ENCODE measurements around the gene GP1BA.
A peak's percentile ranks its signal among the peaks of the same experiment; 100 is the strongest.

GP1BA gene

GRCh38 chr17:4931963-4932362 is at the start of gene GP1BA:
Gene GP1BA, plus strand, starts transcription at chr17:4932277. Its CDS starts 328 bp downstream, at chr17:4932605.
- H3K4me3 ChIP-seq (ENCODE audit: low read depth, low read length), result peak within 1 kb of the TSS; percentile 20; the same call in 1 of the 2 replicates
- no peak for TF ChIP-seq CTCF (IDR thresholded peaks at IDR 0.05; ENCODE audit: insufficient read depth, low read depth, low read length, missing control alignments)
- peak; percentile 57 for DNase-seq (ENCODE audit: low read depth)

GRCh38 chr17:4884489-4884888 is 47.6 kb upstream of the GP1BA start:
- no peak for TF ChIP-seq CTCF (IDR thresholded peaks at IDR 0.05; ENCODE audit: insufficient read depth, low read depth, low read length, missing control alignments)
- no peak for DNase-seq (ENCODE audit: low read depth)
- no peak overlapping the region for H3K4me3 ChIP-seq (ENCODE audit: low read depth, low read length)

GRCh38 chr17:4886830-4887229 is 45.2 kb upstream of the GP1BA start:
- H3K4me3 ChIP-seq (ENCODE audit: low read depth, low read length), result no peak overlapping the region
- no peak for TF ChIP-seq CTCF (IDR thresholded peaks at IDR 0.05; ENCODE audit: insufficient read depth, low read depth, low read length, missing control alignments)
- no peak for DNase-seq (ENCODE audit: low read depth)

GRCh38 chr17:4887581-4887980 is 44.5 kb upstream of the GP1BA start:
- no peak for TF ChIP-seq CTCF (IDR thresholded peaks at IDR 0.05; ENCODE audit: insufficient read depth, low read depth, low read length, missing control alignments)

GRCh38 chr17:4891411-4892410 is 40.4 kb upstream of the GP1BA start:
- no peak overlapping the region for H3K4me3 ChIP-seq (ENCODE audit: low read depth, low read length)
- TF ChIP-seq CTCF (IDR thresholded peaks at IDR 0.05; ENCODE audit: insufficient read depth, low read depth, low read length, missing control alignments), result no peak
- no peak for DNase-seq (ENCODE audit: low read depth)

More at GRCh38 chr17:4887581-4887980, 44.5 kb upstream of the GP1BA start:
- no peak for DNase-seq (ENCODE audit: low read depth)
- no peak overlapping the region for H3K4me3 ChIP-seq (ENCODE audit: low read depth, low read length)

- no peak for TF ChIP-seq CTCF (IDR thresholded peaks at IDR 0.05; ENCODE audit: insufficient read depth, low read depth, low read length, missing control alignments)
- H3K4me3 ChIP-seq (ENCODE audit: low read depth, low read length), result no peak overlapping the region
- DNase-seq (ENCODE audit: low read depth), result no peak
Observed at GRCh38 chr17:4892499-4893221, 39.4 kb upstream of the GP1BA start.
